HUDEP-2 (cell line): ENCODE results near the gene CLCNKA.
"Not testable (repeated sequence)": the region's sequence is repeated elsewhere in the genome, so short reads cannot be mapped to it uniquely, and the experiment has no call there.

Experiments
- DNase-seq, 76 experiments: peaks; one replicate each; lab custom pipeline; 2025; ENCODE audit not compliant: unreplicated experiment in 76 of 76; lab: John Stamatoyannopoulos, UW

CLCNKA gene

DNA sequence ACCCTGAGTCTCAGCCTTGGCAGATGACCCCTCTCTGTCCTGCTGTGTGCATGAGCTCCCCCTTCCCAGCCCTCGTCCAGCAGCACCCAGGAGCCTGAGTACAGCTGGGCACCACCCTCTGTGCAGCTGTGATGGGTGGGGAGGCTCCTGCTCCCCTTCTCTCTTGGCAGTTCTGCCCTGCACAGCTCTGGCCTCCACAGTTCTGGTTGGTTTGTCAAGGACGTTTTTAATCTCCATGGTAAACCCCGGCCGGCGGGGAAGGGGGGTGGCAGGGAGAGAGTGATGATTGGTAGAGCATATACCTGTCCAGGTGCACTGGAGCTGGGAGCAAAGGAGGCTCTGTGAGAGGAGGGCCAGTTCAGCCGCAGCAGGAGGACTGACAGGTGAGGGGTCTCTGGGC is at the start of gene CLCNKA:
Gene CLCNKA, plus strand, starts transcription at position 356 of the 400 bp plus-strand sequence. CDS start 584 bp downstream, outside the sequence.
- DNase-seq: no peak

GRCh38 chr1:15972409-15972808 is 49.4 kb upstream of the CLCNKA start:
- DNase-seq: no peak

DNA sequence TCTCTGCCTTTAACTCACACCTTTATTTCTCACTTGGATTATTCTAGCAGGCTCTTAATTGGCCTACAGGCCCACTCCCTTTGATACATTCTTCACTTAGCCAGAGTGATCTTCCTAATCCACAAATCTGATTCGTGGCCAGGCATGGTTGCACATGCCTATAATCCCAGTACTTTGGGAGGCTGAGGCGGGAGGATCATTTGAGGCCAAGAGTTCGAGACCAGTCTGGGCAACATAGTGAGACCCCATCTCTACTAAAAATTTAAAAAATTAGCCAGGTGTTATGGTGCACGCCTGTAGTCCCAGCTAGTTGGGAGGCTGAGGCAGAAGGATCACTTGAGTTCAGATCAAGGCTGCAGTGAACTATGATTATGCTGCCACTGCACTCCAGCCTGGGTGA is 48.1 kb upstream of the CLCNKA start:
- DNase-seq: no peak

DNA sequence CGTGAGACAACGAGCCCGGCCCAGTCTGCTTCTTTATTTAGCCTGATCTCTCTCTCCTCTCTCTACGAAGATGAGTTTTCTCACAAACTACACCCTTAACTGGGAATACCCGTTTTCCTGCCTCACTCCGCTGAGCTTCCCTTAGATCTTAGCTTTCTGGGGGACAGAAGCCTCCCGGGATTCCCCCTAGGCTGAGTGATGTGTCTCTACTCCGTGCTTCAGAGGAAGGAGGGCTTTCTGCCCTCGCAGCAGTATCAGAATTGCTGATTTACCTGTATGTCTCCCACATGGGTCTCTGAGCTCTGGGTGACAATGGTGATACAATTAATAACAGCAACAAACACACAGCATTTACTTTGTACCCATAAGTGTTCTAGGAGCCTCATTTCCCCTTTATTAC is 47.0 kb upstream of the CLCNKA start:
- no peak for DNase-seq

DNA sequence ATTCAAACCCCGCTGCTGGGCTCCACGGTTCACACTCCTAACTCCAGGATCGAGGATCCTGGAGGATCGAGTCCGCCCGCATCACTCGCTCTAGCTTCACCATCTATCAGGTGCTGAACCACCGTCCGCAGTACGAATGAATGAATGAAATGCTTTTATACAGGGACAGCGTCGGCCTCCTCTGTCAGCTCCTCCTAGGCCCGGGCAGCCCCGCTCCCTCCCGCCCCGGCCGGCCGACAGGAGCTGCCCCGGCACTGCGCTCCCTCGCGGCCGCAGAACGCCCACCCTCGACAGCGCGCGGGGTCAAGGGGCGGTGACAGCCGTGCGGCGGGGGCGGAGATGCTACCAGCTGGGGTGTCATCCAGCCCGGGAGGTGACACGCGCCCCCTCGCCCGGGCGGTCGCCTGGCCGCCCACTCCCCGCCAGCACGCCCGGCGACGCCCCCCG is 46.5 kb upstream of the CLCNKA start:
- DNase-seq: peak in 58 of 76 experiments; percentile 11 to 78 (median 52)

DNA sequence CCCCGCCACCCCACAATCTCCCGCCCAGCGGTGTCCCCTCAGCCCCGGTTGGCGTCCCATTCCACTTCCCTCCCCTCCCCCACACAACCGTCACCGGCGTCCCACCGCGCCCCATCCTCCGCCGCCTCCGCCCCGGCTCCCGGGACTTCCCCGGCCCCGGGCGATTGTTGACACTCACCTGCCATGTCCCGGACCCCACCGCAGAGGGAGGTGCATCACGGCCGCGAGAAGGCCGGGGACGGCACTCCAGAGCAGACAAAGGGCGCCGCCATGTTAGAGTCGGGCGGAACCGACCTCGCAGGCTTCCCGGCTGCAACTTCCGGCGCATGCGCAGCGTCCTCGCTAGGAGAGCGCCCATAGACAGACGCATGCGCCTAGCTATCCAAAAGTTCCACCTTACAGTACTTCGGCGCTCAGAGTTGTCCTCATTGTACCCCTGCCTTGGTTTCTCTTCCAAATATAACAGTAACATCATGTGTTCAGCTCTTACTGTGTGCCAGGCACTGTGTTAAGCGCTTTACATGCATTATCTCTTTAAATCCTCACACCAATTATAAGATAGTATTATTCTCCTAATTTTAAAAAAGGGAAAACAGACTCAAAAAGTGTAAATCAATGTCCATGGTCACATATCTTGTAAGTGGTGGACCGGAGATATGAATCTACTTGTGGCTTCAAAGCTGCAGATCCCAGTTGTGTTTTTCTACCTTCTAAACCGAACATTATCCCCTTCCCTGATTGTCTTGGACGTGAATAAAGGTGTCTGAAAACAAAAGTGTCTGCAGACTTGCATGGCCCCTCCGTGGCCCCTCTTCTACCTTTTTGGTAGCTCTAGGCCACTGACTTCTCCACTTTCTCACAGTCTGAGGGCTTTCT is 45.8 kb upstream of the CLCNKA start, which contains the start of gene ZBTB17:
Gene ZBTB17, minus strand, starts transcription at position 297 of the 876 bp plus-strand sequence. CDS start 27,606 bp downstream, outside the sequence.
- peak in 73 of 76 experiments; percentile 55 to 92 (median 83) for DNase-seq

DNA sequence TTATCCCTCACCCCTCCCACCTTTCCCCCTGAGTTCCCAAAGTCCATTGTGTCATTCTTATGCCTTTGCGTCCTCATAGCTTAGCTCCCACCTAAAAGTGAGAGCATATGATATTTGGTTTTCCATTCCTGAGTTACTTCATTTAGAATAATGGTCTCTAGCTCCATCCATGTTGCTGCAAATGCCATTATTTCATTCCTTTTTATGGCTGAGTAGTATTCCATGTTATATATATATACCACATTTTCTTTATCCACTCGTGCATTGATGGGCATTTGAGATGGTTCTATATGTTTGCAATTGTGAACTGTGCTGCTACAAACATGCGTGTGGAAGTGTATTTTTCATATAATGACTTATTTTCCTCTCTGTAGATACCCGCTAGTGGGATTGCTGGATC is 43.9 kb upstream of the CLCNKA start:
- not testable (repeated sequence) for DNase-seq

DNA sequence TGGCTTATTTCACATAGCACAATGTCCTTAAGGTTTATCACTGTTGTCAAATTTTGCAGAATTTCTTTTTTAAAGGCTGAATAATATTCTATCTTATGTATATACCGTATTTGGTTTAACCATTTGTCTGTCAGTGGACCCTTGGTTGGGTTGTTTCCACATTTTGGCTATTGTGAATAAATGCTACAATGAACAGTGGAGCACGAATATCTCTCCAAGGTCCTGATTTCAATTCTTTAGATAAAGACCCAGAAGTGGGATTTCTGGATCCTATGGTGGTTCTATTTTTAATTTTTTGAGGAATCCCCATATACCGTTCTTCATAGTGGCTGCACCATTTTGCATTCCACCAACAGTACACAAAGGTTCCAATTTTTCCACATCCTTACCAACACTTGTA is 40.2 kb upstream of the CLCNKA start:
- no peak for DNase-seq

- no peak for DNase-seq
These were observed 38.6 kb upstream of the CLCNKA start for GRCh38 chr1:15983275-15983674.

DNA sequence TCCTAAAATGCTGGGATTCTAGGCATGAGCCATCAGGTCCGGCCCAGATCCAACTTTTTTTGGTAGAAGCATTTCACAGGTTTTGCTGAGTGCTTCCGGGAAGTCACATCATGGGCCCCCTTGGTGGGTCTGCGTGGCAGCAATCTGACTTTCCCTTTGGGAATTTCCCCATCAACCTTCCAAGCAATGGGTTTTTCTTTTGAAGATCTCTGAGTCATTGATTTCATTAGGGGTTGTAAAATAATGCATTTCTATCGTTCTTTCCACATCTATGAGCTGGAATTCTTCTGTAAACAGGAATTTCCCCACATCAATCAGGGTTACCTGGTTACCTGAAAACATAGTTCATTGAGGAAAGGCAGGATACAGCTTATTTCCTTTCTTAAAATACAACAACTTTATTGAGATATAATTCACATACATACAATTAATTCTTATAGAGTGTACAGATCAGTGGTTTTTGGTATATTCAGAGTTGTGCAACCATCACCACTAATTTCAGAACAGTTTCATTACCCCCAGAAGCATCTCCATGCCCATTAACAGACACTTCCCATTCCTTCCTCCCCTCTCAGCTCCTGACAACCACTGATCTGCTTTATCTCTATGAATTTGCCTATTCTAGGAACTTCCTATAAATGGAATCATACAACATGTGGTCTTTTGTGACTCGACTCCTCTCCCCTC is 36.1 kb upstream of the CLCNKA start:
- DNase-seq: no peak

DNA sequence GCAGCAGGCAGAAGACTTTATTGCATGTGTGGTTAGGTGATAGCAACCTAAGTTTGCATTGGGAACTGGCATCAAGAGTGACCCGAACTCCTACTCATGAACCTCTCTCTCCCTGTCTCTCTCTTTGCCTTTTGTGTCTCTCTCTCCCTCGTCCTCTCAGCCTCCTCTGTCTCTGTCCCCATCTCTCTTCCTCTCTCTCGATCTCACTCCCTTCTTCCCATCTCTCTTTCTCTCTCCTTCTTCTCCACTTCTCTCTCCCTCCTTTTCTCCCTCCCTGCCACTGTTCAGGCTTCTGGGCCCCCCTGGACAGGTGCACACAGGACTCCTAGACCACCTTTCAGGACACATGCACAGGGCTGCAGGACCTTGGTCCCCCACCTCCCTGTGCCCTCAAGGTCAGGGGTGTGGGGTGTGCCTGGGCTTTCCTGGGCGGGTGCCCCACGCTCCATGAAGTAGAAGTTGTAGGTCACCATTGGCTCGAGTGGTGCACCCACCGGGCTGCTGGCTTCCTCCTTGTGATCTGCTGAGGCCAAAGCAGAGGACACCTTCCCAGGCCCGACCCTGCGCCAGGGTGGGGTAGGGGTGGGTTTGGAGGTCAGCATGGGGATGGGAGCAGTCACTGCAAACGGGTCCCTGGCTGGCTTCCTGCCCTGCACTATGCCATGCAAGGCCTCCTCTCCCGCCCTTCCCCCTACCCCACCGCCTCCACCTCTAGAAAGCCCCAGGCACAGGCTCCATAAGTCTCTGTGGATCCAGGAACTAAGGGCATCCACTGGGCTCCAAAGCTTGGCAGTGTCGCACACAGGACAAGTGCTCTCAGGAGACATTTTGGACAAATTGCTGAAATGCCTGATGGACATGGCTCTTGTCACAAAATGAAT is 32.7 kb upstream of the CLCNKA start:
- no peak for DNase-seq

GRCh38 chr1:15989776-15990175 is 32.1 kb upstream of the CLCNKA start:
- DNase-seq: peak in 20 of 76 experiments; percentile 1 to 33 (median 13)

DNA sequence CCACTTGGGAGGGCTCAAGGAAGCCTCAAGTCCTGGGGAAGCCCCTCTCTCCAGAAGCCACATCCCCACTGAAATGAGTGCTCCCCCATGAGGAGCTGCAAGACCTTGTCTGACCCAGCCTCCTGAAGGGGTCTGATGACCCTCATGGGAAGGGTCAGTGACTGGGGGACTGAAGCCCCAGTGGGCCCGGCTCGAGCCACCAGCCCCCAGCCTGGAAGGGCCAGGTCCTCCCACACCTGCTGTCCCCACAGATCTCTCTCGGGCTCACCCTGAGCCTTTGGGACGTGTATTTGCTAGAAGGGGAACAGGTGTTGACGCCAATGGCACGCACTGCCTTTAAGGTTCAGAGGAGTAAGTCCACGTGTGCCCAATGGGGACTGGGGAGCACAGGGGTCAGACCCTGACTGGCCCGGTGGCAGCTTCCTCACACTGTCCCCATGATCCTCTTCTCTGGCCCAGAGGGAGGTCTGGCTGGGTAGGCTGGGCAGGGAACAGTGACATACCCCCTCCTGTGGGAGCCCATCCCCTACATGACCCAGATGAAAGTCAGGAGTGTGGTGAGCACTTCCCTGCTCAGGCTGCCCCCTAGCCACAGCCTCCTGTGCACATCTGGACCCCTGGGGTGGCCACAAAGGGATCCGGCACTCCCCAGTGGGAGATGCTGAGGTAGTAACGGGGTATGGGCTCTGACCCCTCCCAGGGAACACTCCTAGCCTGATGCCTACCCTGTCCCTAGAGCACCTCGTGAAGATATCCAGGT is 30.2 kb upstream of the CLCNKA start:
- DNase-seq: no peak

GRCh38 chr1:15992187-15992553 is 29.7 kb upstream of the CLCNKA start:
- no peak for DNase-seq

DNA sequence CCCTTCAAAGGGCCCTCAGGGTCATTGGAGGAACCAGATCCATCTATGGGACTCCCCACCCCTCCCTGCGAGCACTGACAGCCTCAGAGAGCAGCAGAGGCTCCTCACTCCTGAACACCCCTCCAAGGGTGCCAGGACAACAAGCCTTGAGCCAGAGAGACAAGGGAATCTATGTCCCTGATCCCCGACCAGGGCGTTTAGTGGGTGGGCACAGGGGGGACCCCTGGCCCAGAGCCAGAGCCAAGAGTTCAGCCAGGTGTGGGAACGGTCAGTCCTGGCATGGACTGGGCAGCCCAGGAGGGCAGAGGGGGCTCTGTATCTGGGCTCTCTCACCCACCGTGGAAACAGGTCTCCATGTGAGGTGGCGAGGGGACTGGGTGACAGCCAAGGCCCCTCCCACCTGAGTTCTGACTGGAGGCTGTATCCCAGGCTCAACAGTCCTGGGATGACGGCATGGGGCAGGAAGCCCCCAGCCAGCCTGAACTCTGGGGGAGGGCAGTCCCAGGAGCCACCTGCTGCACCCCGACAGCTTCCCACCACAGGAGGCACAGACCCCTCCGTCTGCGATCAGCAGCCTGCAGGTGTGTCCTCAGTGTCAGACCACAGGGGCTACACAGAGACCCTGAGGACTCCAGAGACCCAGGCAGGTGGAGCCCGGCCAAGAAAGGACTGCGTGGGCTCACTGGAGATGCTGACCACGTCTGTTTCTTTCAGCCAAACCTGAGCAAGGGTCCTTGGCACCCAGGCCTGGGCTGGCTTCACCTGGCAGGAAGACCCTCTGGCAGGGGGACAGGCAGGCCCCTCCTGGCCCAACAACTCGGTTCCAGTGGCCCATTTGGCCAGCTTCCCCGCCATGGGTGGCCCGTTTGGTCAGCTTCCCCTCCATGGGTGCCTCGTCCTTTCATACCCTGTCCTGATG is 29.0 kb upstream of the CLCNKA start:
- no peak for DNase-seq

GRCh38 chr1:15993666-15994065 is 28.2 kb upstream of the CLCNKA start:
- no peak for DNase-seq

DNA sequence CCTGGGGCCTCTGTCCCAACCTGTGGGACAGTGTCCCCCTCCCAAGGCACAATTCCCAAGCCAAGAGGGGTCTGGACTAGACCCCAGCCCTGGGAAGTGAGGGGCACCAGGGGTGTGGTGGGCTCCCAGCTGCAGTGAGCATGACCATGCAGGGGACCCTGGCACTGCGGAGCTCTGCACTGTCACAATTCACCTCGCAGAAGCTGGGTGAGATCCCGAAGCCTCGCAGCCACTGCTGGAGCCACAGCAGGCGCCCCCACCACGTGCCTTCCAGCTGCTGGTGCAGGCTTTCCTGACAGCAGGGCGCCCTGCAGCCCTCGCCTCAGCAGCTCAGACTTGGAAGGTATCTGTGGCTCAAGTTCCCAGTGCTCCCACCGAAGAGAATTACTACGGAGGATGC is 27.8 kb upstream of the CLCNKA start:
- no peak for DNase-seq

DNA sequence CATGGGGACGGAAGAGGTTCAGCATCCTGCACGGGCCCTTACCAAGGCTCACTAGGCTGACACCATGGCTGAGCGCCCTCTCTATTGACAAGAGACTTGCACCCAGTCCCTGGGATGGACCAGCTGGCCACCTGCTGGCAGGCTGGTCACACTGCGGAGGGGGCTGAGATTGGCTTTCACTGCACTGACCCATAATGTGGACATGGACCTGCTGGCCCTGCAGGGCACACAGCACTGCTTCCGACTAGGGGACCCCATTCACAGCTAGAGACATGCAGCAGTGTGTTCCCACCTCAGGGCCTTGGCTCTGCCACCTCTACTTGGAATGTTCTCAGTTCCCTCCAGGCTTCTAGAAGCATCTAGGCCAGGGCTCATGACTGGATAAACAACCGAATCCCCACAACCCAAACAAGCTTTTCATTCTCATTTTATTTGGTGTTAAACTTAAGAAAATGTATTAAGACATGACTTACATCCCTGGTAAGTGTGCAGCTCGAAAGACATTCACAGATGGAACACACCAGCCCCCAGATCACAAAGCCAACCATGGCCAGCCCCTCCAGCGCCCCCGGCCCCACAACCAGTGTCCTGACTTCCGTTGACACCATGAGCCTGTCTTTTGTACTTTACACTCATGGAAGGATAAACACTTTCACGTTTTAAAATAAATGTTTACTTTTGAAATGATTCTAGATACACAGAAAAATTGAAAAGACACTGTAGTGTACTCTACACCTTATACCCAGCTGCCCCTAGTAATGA is 27.1 kb upstream of the CLCNKA start:
- DNase-seq: peak in 39 of 76 experiments; percentile 1 to 58 (median 28)
